G401.6 (cell line): ENCODE data around the gene HOXA3.
A peak's percentile ranks its signal among the peaks of the same experiment; 100 is the strongest.

ENCODE experiments used
- FAIRE-seq: peaks from 2 replicates; lab custom pipeline; 2012; peaks lifted over from hg19 to GRCh38; lab: Jason Lieb, UNC

Gene HOXA3

DNA sequence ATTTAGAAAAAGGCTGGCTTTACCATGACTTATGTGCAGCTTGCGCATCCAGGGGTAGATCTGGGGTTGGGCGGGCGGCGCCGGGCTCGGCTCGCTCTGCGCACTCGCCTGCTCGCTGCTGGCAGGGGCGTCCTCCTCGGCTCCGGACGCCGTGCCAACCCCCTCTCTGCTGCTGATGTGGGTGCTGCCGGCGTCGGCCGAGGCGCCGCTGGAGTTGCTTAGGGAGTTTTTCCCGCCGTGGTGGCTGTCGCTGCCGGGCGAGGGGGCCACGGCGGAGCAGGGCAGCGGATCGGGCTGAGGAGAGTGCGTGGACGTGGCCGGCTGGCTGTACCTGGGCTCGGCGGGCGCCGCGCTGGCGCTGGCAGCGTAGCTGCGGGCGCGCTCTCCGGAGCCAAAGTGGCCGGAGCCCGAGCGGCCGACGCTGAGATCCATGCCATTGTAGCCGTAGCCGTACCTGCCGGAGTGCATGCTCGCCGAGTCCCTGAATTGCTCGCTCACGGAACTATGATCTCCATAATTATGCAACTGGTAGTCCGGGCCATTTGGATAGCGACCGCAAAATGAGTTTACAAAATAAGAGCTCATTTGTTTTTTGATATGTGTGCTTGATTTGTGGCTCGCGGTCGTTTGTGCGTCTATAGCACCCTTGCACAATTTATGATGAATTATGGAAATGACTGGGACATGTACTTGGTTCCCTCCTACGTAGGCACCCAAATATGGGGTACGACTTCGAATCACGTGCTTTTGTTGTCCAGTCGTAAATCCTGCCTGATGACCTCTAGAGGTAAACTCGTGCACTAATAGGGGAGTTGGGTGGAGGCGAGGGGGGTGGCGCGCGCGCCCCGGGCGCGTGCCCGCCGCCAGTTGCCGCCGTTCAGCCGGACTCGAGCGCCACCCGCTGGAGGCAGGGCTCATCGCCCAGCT lies 9.1 kb downstream of the HOXA3 start, which contains the start of gene HOXA5:
HOXA5 (minus strand) TSS at position 659 of the 927 bp plus-strand sequence; CDS start at position 585, 74 bp downstream.
- FAIRE-seq: no peak

- FAIRE-seq: no peak
Measured at GRCh38 chr7:27142580-27143022, 9.8 kb downstream of the HOXA3 start.

DNA sequence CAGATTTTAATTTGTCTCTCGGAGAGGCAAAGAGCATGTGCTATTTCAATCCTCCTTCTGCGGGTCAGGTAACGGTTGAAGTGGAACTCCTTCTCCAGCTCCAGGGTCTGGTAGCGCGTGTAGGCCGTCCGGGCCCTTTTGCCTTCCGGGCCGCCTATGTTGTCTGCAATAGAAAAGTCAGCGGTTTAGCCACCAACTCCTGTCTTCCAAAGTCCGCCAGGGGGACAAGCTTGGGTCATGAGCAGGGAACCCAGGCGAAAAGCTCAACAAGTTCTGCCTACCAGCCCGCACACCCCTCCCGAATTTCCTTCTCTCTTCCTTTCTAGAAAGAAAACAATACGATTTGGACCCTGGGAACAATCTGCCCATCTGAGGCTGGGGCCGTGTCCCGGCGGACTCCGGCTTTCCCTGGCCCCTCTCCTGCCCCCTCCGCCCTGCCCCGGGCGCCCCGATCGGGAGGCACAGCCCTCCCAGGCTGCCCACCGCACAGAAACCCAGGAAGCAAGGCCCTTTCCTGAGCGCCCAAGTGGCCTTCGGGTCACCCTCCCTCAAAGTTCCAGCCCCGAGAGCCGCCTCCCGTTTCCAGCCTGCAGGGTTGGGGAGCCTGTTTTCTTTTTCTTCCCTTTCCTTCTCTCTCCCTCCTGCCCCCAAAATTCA lies 10.3 kb downstream of the HOXA3 start:
- no peak for FAIRE-seq

GRCh38 chr7:27141137-27141922 lies 11.1 kb downstream of the HOXA3 start:
- FAIRE-seq: peak; percentile 42

DNA sequence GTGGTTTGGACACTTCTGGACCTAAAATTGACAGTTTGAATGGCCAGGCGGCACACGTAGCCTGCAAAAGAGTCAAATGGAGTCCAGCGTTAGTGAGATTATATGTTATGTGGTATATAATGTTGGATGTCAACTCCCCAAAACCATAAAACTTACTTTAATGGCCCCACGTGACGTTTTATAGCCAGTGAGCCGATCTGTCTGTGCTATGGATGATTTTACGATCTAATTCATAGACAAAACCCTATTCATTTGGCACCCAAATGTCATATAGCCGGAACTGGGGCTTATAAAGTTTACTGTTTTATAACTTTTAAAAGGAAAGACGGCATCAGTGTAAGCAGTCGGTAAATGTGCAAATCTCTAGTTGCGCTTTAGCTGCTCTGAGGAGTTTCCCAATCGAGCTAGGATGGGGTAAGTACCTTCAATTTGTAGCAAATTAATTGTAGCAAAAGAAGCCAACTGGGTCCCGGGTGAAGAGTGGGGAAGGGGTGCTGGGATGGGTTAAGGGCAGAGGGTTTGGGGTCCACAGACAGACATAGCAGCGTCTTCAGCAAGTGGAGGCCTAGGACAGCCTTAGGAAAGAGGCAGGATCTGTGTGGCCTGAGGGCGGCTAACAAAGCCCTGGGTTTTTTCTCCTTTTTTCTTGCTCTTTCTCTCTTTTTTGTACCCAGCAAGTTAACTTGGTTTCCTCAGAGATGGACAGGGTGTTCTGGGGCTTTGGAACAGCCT lies 12.1 kb downstream of the HOXA3 start:
- no peak for FAIRE-seq

GRCh38 chr7:27139334-27140125 lies 12.9 kb downstream of the HOXA3 start:
- FAIRE-seq: no peak

DNA sequence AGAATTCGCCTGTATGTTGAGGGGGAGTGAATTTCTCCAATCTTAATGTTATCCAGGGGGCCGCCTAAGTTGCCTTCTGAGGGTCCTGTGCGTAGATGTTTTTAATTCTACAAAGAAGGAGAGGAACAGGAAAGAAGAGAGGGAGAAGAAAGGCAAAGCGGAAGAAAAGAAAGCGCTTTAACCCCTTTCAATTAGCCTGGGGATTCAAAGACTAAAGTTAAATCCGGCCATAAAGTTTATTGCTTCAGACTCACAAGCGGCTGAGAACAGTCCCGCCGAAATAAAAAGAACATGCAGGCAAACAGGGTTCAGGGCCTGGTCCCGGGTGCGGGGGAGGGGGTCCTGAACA lies 13.4 kb downstream of the HOXA3 start:
- no peak for FAIRE-seq

DNA sequence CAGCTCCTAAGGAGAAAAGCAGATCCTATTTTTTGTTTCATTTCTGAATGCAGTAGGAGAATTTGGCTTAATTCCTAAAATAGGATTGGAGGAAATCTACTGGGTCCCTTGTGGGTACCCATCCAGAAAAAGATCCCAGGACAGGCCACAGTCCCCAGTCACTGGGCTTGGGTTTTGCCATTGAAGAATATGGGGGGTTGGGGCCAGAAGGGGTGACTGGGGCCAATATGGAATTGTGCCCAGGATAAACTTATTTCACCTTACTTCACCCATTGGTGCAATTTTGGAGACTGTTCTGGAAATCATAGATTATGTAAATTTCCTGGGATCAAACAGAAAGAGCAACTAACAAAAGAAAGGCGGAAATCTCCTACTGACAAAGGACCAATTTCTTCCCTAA lies 13.9 kb downstream of the HOXA3 start:
- no peak for FAIRE-seq

- FAIRE-seq: peak; percentile 66
Measured at GRCh38 chr7:27137640-27138315, 14.6 kb downstream of the HOXA3 start.

DNA sequence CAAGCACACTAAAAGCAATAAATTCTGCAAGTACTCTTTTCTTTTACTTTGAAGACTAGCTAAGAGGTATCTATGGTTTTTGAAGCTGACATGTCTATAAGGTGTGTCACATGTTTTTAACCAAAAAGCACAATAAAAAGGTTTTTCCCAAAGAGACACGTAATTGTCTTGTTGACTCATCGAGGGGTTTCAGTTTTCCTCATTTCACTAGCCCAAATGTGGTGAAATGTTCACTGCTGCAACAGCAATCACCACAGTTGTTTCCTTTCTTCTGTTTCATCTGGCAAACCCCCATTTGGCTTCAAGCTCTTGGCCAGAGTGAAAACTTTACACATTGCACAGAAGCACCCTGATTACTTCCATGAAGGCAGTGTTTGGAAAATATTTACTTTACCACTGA lies 18.0 kb downstream of the HOXA3 start:
- FAIRE-seq: peak; percentile 66

GRCh38 chr7:27133409-27134231 lies 18.8 kb downstream of the HOXA3 start:
- peak; percentile 37 for FAIRE-seq

DNA sequence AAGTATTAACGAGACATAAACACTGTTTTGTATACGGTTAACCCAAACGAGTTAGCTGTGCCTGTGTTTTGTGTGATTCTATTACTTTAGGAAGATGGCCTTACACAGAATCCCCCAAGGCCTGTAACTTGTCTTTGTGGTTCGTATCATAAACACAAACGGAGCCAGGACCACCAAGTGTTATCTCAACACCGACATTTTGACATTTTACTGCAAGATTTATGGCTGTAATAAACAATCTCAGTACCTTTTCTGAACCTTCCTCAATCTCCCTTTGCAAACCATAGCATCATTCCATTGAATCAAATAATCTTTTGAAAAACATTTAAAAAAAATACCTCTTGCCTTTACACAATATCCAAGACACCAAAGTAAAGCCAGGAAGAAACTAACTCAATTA lies 19.4 kb downstream of the HOXA3 start:
- peak; percentile 71 for FAIRE-seq

DNA sequence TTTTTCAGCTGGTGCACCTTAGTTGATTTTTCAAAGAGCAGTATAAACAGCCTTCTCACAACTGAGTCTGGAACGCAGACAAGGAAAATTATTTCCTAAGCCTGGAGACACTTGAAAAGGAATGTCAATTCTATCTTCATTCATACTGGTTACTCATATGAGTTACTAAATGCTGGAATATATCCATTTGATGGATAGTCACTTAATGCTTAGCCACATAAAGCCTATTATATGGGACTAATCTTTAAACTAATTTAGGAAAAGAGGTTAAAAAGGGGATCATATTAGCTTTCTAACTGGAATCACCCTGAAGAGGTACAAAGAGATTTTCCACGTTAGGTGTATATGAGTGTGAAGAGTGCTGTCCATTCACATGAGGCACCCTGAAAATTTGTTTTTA lies 20.2 kb downstream of the HOXA3 start:
- FAIRE-seq: peak; percentile 56

DNA sequence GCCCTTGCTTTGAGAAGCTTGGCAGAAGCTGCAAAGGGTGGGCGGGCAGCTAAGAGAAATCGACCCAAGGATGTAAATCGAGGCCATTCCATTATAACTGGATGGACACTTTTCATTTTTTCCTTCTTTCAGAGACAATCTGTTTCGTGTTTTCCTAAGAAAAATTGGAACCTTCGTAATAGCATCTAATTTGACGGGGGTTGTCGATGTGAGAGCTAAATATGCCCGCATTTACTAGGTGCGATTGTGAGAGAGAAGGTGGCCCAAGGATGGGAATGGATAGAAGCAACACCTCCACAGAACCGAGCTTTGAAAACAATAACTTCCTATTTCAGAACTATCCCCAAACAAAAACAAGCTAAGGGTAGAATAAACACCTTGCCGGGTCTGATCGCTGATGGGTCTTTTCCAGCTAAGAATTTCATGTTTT lies 21.0 kb downstream of the HOXA3 start:
- peak; percentile 67 for FAIRE-seq

DNA sequence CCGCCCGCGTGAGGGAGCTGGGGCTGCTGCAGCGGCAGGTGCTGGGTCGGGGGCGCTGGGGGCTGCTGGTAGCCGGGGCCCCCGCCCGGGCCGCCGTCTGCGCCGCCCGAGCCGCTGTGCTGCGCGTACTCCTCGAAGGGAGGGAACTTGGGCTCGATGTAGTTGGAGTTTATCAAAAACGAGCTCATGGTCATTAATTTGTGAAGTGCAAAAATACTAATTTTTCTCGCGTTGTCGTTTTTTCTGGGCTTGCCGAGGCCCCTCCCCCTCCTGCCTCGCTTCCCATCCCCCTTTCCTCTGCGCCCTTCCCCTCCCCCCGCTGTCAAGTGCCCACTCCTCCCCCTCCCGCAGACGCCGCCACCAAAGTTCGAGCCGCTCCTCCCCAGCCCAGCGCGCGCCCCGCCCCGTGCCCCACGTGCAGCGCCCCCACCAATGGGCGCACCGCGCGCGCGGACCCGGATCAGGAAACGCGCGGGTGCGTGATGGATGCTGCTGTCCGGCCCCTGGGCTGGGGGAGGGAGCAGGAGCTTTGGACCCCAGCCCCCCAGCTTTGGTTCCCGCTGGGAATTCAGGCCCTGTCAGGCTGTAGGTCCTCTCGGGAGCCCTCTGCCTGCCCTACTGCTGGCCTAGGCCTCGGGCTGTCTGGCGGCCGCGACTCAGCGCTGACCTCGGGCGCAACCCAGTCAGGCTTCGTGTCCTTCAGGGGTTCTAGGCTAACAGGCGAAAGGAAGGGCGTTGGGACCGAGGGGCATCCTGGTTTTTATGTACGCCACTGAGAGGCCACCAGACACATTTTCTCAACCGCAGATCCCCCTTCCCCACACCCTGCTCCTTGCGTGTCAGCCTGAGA lies 21.6 kb downstream of the HOXA3 start, which contains the start of gene HOXA4:
HOXA4 (minus strand) TSS at position 218 of the 850 bp plus-strand sequence; CDS start at position 194, 24 bp downstream.
- FAIRE-seq: peak; percentile 50

- no peak for FAIRE-seq
Measured at GRCh38 chr7:27129729-27130539, 22.4 kb downstream of the HOXA3 start.
